ENCODE measurements around the gene LRIT1.

DNA sequence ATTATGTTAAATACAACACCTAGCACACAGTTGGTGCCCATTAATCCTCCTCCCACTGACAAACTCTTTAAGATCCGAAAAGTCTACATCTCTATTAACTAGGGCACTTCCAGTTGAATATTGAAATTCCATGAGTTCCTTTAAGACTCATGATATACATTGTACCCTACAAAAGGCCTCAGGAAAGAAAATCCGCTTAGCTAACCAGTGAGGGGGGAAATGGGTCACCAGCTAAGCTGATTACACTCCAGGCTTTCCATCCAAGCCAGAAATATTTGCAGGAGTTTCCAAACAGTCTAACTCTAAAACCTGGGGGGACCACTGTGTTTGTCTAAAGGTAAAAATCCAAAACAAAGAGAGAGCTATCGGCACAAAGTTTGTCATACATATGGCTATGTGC lies 14.7 kb downstream of the LRIT1 start:
- TF ChIP-seq, protein P1, sequence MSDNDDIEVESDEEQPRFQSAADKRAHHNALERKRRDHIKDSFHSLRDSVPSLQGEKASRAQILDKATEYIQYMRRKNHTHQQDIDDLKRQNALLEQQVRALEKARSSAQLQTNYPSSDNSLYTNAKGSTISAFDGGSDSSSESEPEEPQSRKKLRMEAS (IDR thresholded peaks at IDR 0.05; ENCODE audit: insufficient read depth, insufficient read length) = no peak
- TF ChIP-seq, protein P2, sequence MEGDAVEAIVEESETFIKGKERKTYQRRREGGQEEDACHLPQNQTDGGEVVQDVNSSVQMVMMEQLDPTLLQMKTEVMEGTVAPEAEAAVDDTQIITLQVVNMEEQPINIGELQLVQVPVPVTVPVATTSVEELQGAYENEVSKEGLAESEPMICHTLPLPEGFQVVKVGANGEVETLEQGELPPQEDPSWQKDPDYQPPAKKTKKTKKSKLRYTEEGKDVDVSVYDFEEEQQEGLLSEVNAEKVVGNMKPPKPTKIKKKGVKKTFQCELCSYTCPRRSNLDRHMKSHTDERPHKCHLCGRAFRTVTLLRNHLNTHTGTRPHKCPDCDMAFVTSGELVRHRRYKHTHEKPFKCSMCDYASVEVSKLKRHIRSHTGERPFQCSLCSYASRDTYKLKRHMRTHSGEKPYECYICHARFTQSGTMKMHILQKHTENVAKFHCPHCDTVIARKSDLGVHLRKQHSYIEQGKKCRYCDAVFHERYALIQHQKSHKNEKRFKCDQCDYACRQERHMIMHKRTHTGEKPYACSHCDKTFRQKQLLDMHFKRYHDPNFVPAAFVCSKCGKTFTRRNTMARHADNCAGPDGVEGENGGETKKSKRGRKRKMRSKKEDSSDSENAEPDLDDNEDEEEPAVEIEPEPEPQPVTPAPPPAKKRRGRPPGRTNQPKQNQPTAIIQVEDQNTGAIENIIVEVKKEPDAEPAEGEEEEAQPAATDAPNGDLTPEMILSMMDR (IDR thresholded peaks at IDR 0.05; ENCODE audit: extremely low read depth in 1 of 2, insufficient read depth in 1 of 2, low read depth in 1 of 2, low read length in 2 of 2) = no peak
- TF ChIP-seq JUN (IDR thresholded peaks at IDR 0.05; ENCODE audit: borderline replicate concordance, insufficient read depth, insufficient read length, low read depth) (no peak), POLR2A (IDR thresholded peaks at IDR 0.05; ENCODE audit: low read depth, low read length) (no peak), POLR2AphosphoS5 (IDR thresholded peaks at IDR 0.05; ENCODE audit: insufficient read depth, low read depth, low read length) (no peak), EZH2 (IDR thresholded peaks at IDR 0.05; ENCODE audit: borderline replicate concordance, low read depth, low read length, severe bottlenecking) (no peak), FOS (IDR thresholded peaks at IDR 0.05; ENCODE audit: borderline replicate concordance, insufficient read depth, low read length) (no peak), GATA2 (IDR thresholded peaks at IDR 0.05; ENCODE audit: insufficient read depth, insufficient read length, low read depth, low read length) (no peak), MYC (IDR thresholded peaks at IDR 0.05; ENCODE audit: low read depth, low read length) (no peak)
